ENCODE measurements around the gene ZNF318. TPM values are rescaled to one million over a fixed set of nuclear protein-coding genes. Genes with fewer than 3 reads are reported as not detected.
"Not testable (repeated sequence)": the region's sequence is repeated elsewhere in the genome, so short reads cannot be mapped to it uniquely, and the experiment has no call there.

Gene ZNF318
- total and polyA plus RNA-seq, 2 donors (not counting 1 experiment from before 2014, with no cell fraction given) = 79.7 to 91.8 TPM

DNA sequence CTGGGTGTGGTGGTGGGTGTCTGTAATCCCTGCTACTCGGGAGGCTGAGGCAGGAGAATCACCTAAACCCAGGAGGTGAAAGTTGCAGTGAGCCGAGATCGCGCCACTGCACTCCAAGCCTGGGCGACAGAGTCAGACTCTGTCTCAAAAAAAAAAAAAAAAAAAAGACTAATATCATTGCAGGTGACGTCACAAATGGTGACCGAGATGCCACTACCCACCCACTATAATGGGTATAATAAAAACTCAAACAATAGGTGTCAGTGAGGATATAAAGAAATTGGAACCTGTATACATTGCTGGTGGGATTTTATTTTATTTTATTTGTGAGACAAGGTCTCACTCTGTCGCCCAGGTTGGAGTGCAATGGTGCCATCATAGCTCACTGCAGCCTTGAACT lies 45.8 kb upstream of the ZNF318 start:
- ATAC-seq (ENCODE audit: low read depth); H3K4me2 ChIP-seq (replicated peaks; ENCODE audit: low read depth, low read length, poor library complexity, severe bottlenecking); H3K27me3 ChIP-seq (replicated peaks in 1 of 4; ENCODE audit: control extremely low read depth in 1 of 4, control insufficient read depth in 3 of 4, insufficient read depth in 4 of 4, low read length in 3 of 4); DNase-seq; H4K20me1 ChIP-seq (ENCODE audit: control insufficient read depth, insufficient read depth, low read length, poor library complexity, severe bottlenecking); H3K27ac Mint-ChIP-seq; H3K27me3 Mint-ChIP-seq; H3K4me1 Mint-ChIP-seq; H3K9me3 Mint-ChIP-seq (ENCODE audit: insufficient read depth); H3K4me1 ChIP-seq (ENCODE audit: control insufficient read depth in 2 of 2, insufficient read depth in 2 of 2, low read length in 2 of 2); H3K4me3 Mint-ChIP-seq; H3K79me2 ChIP-seq (ENCODE audit: control insufficient read depth, insufficient read depth, low read length); H3K36me3 ChIP-seq (replicated peaks in 1 of 2; ENCODE audit: control extremely low read depth in 1 of 2, control insufficient read depth in 1 of 2, extremely low read depth in 1 of 2, insufficient read depth in 2 of 2, low read length in 1 of 2); H3K27ac ChIP-seq (ENCODE audit: low read length in 2 of 2); H3K9ac ChIP-seq (ENCODE audit: low read length); intact Hi-C loops (cut with micrococcal nuclease); POLR2A ChIA-PET; H2AFZ ChIP-seq (ENCODE audit: insufficient read depth, low read depth, low read length, poor library complexity, severe bottlenecking); H3K4me3 ChIP-seq (ENCODE audit: control extremely low read depth in 1 of 5, extremely low read depth in 1 of 5, insufficient read depth in 1 of 5, low read depth in 2 of 5, low read length in 4 of 5): not testable (repeated sequence)
- WGBS (ENCODE audit: insufficient coverage) = 100% methylated on average over 1 of the region's 8 CpGs
- H3K9me3 ChIP-seq (ENCODE audit: control extremely low read depth in 1 of 3, control insufficient read depth in 2 of 3, insufficient read depth in 1 of 3, low read length in 2 of 3) = peaks cover 0 to 15% (median 6%) of the 10 kb centered on the region in 3 donors
- CTCF ChIA-PET = interaction anchor here (0.6 to 1.2 kb wide), 3 partner anchors 28 to 92 kb away, joined by 3 read pairs; no protein-coding TSS in a partner anchor

DNA sequence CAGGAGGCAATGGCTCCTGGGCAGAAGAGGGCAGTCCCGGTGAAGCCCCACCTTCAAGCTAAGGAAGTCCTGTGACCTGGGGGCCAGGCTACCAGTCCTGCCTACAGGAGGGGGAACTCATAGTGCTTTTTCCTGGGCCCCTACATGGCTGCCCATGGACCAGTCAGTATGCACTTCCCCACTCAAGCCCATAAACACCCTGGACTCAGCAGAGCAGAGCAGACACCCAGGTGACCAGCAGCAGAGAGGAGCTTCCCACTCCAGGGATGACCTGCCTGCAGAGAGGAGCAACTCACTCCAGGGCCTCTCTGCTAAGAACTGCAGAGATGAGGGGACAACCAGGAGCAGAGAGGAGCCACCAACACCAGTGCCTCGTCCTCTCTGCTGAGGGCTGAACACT lies 43.6 kb upstream of the ZNF318 start:
- Histone ChIP-seq H3K4me1 (ENCODE audit: control insufficient read depth in 2 of 2, insufficient read depth in 2 of 2, low read length in 2 of 2) (no peaks in the 10 kb centered on the region), H3K9me3 (ENCODE audit: control extremely low read depth in 1 of 3, control insufficient read depth in 2 of 3, insufficient read depth in 1 of 3, low read length in 2 of 3) (peaks cover 0 to 15% (median 6%) of the 10 kb centered on the region in 3 donors), H3K27ac (ENCODE audit: low read length in 2 of 2) (no peak overlapping the region), H3K79me2 (ENCODE audit: control insufficient read depth, insufficient read depth, low read length) (no peaks in the 10 kb centered on the region), H2AFZ (ENCODE audit: insufficient read depth, low read depth, low read length, poor library complexity, severe bottlenecking) (no peak overlapping the region), H3K4me2 (replicated peaks; ENCODE audit: low read depth, low read length, poor library complexity, severe bottlenecking) (no peak overlapping the region), H3K4me3 (ENCODE audit: control extremely low read depth in 1 of 5, extremely low read depth in 1 of 5, insufficient read depth in 1 of 5, low read depth in 2 of 5, low read length in 4 of 5) (no peak overlapping the region), H4K20me1 (ENCODE audit: control insufficient read depth, insufficient read depth, low read length, poor library complexity, severe bottlenecking) (no peaks in the 10 kb centered on the region), H3K9ac (ENCODE audit: low read length) (no peak overlapping the region), H3K27me3 (replicated peaks in 1 of 4; ENCODE audit: control extremely low read depth in 1 of 4, control insufficient read depth in 3 of 4, insufficient read depth in 4 of 4, low read length in 3 of 4) (peaks cover 0 to 6% (median 0%) of the 10 kb centered on the region in 4 experiments), H3K36me3 (replicated peaks in 1 of 2; ENCODE audit: control extremely low read depth in 1 of 2, control insufficient read depth in 1 of 2, extremely low read depth in 1 of 2, insufficient read depth in 2 of 2, low read length in 1 of 2) (no peaks in the 10 kb centered on the region)
- DNase-seq (no peak), ATAC-seq (ENCODE audit: low read depth) (no peak)
- peaks cover 12% of the 10 kb centered on the region for H3K27me3 Mint-ChIP-seq
- no peak for TF ChIP-seq EZH2 (IDR thresholded peaks at IDR 0.05; ENCODE audit: borderline replicate concordance, insufficient read depth, low read depth, low read length, poor library complexity, severe bottlenecking)
- no peak for TF ChIP-seq CTCF (IDR thresholded peaks at IDR 0.05)
- ChIA-PET CTCF (interaction anchor here (1.8 kb wide), 1 partner anchor 15 kb away, joined by 8 read pairs; no protein-coding TSS in a partner anchor), POLR2A (no interaction called here)
- intact Hi-C loops (cut with micrococcal nuclease) = no loop called here
- H3K4me1 Mint-ChIP-seq = no peaks in the 10 kb centered on the region
- H3K4me3 Mint-ChIP-seq = no peak overlapping the region
- no peaks in the 10 kb centered on the region for H3K9me3 Mint-ChIP-seq (ENCODE audit: insufficient read depth)
- whole genome bisulfite sequencing (ENCODE audit: insufficient coverage) = 100% methylated on average over 2 of the region's 2 CpGs
- no peak overlapping the region for H3K27ac Mint-ChIP-seq

Data from B cell (primary cell).